Tibial nerve (tissue), 4 donors: ENCODE measurements around the gene DIPK2A. TPM values are rescaled to one million over a fixed set of nuclear protein-coding genes. Genes with fewer than 3 reads are reported as not detected.

ENCODE experiments used
- DNase-seq, 2 donors: peaks; one replicate each; pipeline ENCODE4 v3.0.0-alpha.2; 2019; ENCODE audit warnings: low spot score in 2 of 2
- H3K27ac ChIP-seq, 4 donors: fragments of 200-600 bp; sonication (generic) in 3 of 4; one replicate each; pipeline ENCODE4 v1.5.1; 2017 to 2019; ENCODE audit warnings: mild to moderate bottlenecking in 1 of 4
- H3K27me3 ChIP-seq, 2 donors: fragments of 200-600 bp; sonication (generic) in 1 of 2; one replicate each; pipeline versions ENCODE4 v1.5.1 to v1.6.0; 2017 to 2019
- H3K36me3 ChIP-seq, 3 donors: fragments of 200-600 bp; sonication (generic); one replicate each; pipeline ENCODE4 v1.5.1; 2018 to 2019
- H3K4me1 ChIP-seq, 4 donors: fragments of 200-600 bp; sonication (generic) in 3 of 4; one replicate each; pipeline ENCODE4 v1.5.1; 2017 to 2019
- H3K4me3 ChIP-seq, 4 donors: fragments of 200-600 bp; sonication (generic) in 3 of 4; one replicate each; pipeline ENCODE4 v1.5.1; 2017 to 2019; ENCODE audit warnings: mild to moderate bottlenecking in 1 of 4, moderate library complexity in 1 of 4
- H3K9me3 ChIP-seq, 4 donors: fragments of 200-600 bp; sonication (generic) in 3 of 4; one replicate each; pipeline ENCODE4 v1.5.1; 2017 to 2019
- EP300 ChIP-seq, 2 donors: sonication (generic); formaldehyde crosslinking; IDR thresholded peaks; one replicate each; pipeline ENCODE4 v1.6.1; 2017; ENCODE audit warnings: antibody characterized with exemption in 2 of 2, mild to moderate bottlenecking in 1 of 2
- POLR2A ChIP-seq, 2 donors: fragments of 450-650 bp; IDR thresholded peaks; one replicate each; pipeline ENCODE4 v1.6.1; 2017; ENCODE audit warnings: antibody characterized with exemption in 2 of 2, mild to moderate bottlenecking in 2 of 2, moderate library complexity in 2 of 2
- WGBS, 2 donors: methylation state at CpG; one replicate each; pipeline ENCODE4 v1.1.5; 2018; 5-methylcytosine and 5-hydroxymethylcytosine counted together
- total RNA-seq, 4 donors: library from RNA; depleted of rRNA; stranded (reverse); fragments of >200 nt; gene quantifications; one replicate each; pipeline ENCODE4 v1.1.0, GENCODE V29; 2016
- TF ChIP-seq, protein P1 (sequence below), 5 experiments: fragments of 200-600 bp in 3 of 5; fragments of 450-650 bp in 2 of 5; sonication (generic) in 3 of 5; IDR thresholded peaks; one replicate each; pipeline ENCODE4 v1.5.1; 2016 to 2019; ENCODE audit warnings: antibody characterized with exemption in 5 of 5, mild to moderate bottlenecking in 3 of 5, moderate library complexity in 2 of 5

DIPK2A gene
- total RNA-seq, 4 donors from 2014 or later = 24.7 to 42.2 (median 34.2) TPM

DNA sequence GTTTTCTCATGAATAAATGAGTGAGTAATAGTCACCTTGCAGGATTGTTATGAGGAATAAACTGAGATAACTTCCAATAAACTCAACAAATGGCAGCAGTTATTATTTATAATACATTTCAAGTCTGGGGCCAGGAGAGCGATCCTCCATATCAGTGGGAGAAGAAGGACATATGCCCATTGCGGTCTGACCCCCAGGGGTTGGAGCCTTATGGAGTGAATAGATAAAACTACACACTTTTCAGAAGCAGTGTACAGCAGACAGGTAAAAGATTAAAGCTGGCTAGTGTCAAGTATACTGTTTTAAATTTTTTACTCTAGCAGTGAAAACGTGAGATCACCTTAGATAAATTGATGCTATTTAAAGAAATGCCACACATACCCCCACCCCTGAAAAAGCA is 43.5 kb downstream of the DIPK2A start:
- H3K27ac ChIP-seq = no peak overlapping the region
- TF ChIP-seq, protein P1, sequence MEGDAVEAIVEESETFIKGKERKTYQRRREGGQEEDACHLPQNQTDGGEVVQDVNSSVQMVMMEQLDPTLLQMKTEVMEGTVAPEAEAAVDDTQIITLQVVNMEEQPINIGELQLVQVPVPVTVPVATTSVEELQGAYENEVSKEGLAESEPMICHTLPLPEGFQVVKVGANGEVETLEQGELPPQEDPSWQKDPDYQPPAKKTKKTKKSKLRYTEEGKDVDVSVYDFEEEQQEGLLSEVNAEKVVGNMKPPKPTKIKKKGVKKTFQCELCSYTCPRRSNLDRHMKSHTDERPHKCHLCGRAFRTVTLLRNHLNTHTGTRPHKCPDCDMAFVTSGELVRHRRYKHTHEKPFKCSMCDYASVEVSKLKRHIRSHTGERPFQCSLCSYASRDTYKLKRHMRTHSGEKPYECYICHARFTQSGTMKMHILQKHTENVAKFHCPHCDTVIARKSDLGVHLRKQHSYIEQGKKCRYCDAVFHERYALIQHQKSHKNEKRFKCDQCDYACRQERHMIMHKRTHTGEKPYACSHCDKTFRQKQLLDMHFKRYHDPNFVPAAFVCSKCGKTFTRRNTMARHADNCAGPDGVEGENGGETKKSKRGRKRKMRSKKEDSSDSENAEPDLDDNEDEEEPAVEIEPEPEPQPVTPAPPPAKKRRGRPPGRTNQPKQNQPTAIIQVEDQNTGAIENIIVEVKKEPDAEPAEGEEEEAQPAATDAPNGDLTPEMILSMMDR (IDR thresholded peaks at IDR 0.05) = no peak
- no peak for TF ChIP-seq EP300 (IDR thresholded peaks at IDR 0.05)
- no peak for TF ChIP-seq POLR2A (IDR thresholded peaks at IDR 0.05)
- no peak overlapping the region for H3K4me3 ChIP-seq
- DNase-seq = no peak
- H3K27me3 ChIP-seq = no peaks in the 10 kb centered on the region
- H3K4me1 ChIP-seq = no peaks in the 10 kb centered on the region
- no peaks in the 10 kb centered on the region for H3K36me3 ChIP-seq
- 96% methylated on average over 3 of the region's 3 CpGs for WGBS, 2 donors
- H3K9me3 ChIP-seq = peaks cover 0 to under 1% (median 0%) of the 10 kb centered on the region in 4 donors

DNA sequence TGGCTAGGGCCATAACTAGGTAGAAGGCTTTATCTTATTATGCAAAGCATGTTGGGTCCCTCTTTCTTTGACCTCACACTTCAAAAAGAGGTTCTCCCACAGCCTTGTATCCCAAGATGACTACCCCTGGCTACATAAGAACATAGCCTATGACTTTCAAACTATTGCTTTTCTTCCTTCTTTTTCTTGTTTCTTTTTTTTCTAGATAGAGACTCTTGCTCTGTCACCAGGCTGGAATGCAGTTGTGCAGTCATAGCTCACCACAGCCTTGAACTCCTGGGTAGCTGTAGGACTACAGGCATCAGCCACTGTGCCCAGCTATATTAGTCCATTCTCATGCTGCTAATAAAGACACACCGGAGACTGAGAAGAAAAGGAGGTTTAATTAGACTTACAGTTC is 47.2 kb downstream of the DIPK2A start:
- H3K4me3 ChIP-seq = no peak overlapping the region
- H3K27ac ChIP-seq = no peak overlapping the region
- no peak for DNase-seq
- no peaks in the 10 kb centered on the region for H3K4me1 ChIP-seq
- no peaks in the 10 kb centered on the region for H3K27me3 ChIP-seq
- 100% methylated on average over 1 of the region's 1 CpG for WGBS, 2 donors
- TF ChIP-seq, protein P1 (IDR thresholded peaks at IDR 0.05) = no peak
- TF ChIP-seq POLR2A (IDR thresholded peaks at IDR 0.05) = no peak
- TF ChIP-seq EP300 (IDR thresholded peaks at IDR 0.05) = no peak
- peaks cover 0 to 10% (median 0%) of the 10 kb centered on the region in 4 donors for H3K9me3 ChIP-seq
- no peaks in the 10 kb centered on the region for H3K36me3 ChIP-seq

Other genes starting within 250 kb of the DIPK2A start
- gene SLC9A9, start 123.4 kb upstream of the DIPK2A start, total RNA-seq = 10 to 100 TPM in 2 of 4 donors, 1 to 10 TPM in 2; 7.6 to 11.1 (median 9.2) TPM